K562 (cell line): ENCODE data around the gene SMURF1. TPM values are rescaled to one million over a fixed set of nuclear protein-coding genes. Genes with fewer than 3 reads are reported as not detected.

Experiments
- BCOR ChIP-seq: fragments of 450-650 bp; IDR thresholded peaks from 2 replicates; pipeline ENCODE4 v1.6.1; 2016
- CC2D1A ChIP-seq: fragments of 450-650 bp; IDR thresholded peaks from 2 replicates; pipeline ENCODE4 v1.6.1; 2017; ENCODE audit warnings: mild to moderate bottlenecking
- ELF1 ChIP-seq: fragments of 200-800 bp; sonication (Bioruptor generic); IDR thresholded peaks from 2 replicates; pipeline ENCODE4 v1.6.1; 2016; ENCODE audit warnings: missing genetic modification characterization, missing compliant biosample characterization
- FOXK2 ChIP-seq, 2 experiments: fragments of 450-650 bp; IDR thresholded peaks in 1 of 2; conservative IDR thresholded peaks in 1 of 2; 2 replicates each; pipeline ENCODE4 v1.6.1; 2016; ENCODE audit warnings: low read depth in 2 of 2, mild to moderate bottlenecking in 1 of 2
- NFATC3 ChIP-seq: fragments of 450-650 bp; IDR thresholded peaks from 2 replicates; pipeline ENCODE4 v1.6.1; 2017; ENCODE audit warnings: mild to moderate bottlenecking
- NFRKB ChIP-seq: fragments of 450-650 bp; IDR thresholded peaks from 2 replicates; pipeline ENCODE4 v1.6.1; 2016; ENCODE audit warnings: low read depth
- NFYB ChIP-seq: IDR thresholded peaks from 2 replicates; pipeline ENCODE4 v1.6.1; 2011; ENCODE audit warnings: mild to moderate bottlenecking, moderate library complexity; ENCODE audit not compliant: insufficient read length; ENCODE audit errors: extremely low read depth
- POLR2B ChIP-seq: fragments of 450-650 bp; IDR thresholded peaks from 2 replicates; pipeline ENCODE4 v1.6.1; 2018; ENCODE audit warnings: low read depth; ENCODE audit not compliant: partially characterized antibody
- SMARCA5 ChIP-seq: fragments of 450-650 bp; IDR thresholded peaks from 2 replicates; pipeline ENCODE4 v1.6.1; 2016
- SMARCE1 ChIP-seq: fragments of 450-650 bp; IDR thresholded peaks from 2 replicates; pipeline ENCODE4 v1.7.1; 2016; ENCODE audit warnings: mild to moderate bottlenecking
- SRF ChIP-seq, 2 experiments: fragments of 250-450, 450-650 bp in 1 of 2; sonication (Bioruptor Pico) in 1 of 2; sonication (generic) in 1 of 2; formaldehyde crosslinking; IDR thresholded peaks; 2 replicates each; pipeline versions ENCODE4 v1.5.0 to v1.5.1; 2020 to 2022; ENCODE audit warnings: mild to moderate bottlenecking in 1 of 2, missing genetic modification reagents in 1 of 2
- THRAP3 ChIP-seq: fragments of 450-650 bp; IDR thresholded peaks from 2 replicates; pipeline ENCODE4 v1.6.1; 2016; ENCODE audit warnings: mild to moderate bottlenecking, inconsistent platforms, borderline replicate concordance
- ZFP1 ChIP-seq: fragments of 450-650 bp; formaldehyde crosslinking; IDR thresholded peaks from 2 replicates; pipeline ENCODE4 v1.4.0; 2020; ENCODE audit warnings: mild to moderate bottlenecking, mixed read lengths
- ZNF431 ChIP-seq: sonication (generic); formaldehyde crosslinking; IDR thresholded peaks from 2 replicates; pipeline ENCODE4 v1.8.0; 2022; ENCODE audit warnings: mild to moderate bottlenecking, missing genetic modification reagents
- ZNF586 ChIP-seq: fragments of 450-650 bp; formaldehyde crosslinking; conservative IDR thresholded peaks from 2 replicates; pipeline ENCODE4 v1.4.0; 2020; ENCODE audit warnings: mild to moderate bottlenecking, moderate library complexity
- polyA plus RNA-seq, 8 experiments: library from polyadenylated mRNA; depleted of rRNA in 4 of 8; stranded (reverse) in 5 of 8; unstranded in 3 of 8; fragments of >200 nt; fragmentation: Nextera tagmentation in 2 of 8; fragmentation: Illumina TruSeq in 1 of 8; extraction: Ambion mirVana in 2 of 8; extraction: Trizol in 1 of 8; gene quantifications; 2 replicates each; pipeline versions ENCODE4 v1.2.1 to v1.2.3, GENCODE V29; 2011 to 2014; ENCODE audit warnings: inconsistent platforms in 1 of 8, missing spikeins in 1 of 8
- total RNA-seq, 7 experiments: library from RNA; depleted of rRNA in 6 of 7; stranded (reverse); fragments of >200 nt in 6 of 7; fragmentation: Illumina TruSeq in 2 of 7; extraction: Trizol in 2 of 7; gene quantifications; 2 replicates each; pipeline versions ENCODE4 v1.2.1 to v1.2.3, GENCODE V29; 2011 to 2021; ENCODE audit warnings: low replicate concordance in 1 of 7
- TF ChIP-seq, protein P1 (sequence below): sonication (generic); formaldehyde crosslinking; IDR thresholded peaks from 2 replicates; pipeline ENCODE4 v1.8.1; 2023; ENCODE audit warnings: missing genetic modification reagents, mild to moderate bottlenecking, borderline replicate concordance
- TF ChIP-seq, protein P2 (sequence below): fragments of 250-450 bp; sonication (Bioruptor Pico); IDR thresholded peaks from 2 replicates; pipeline ENCODE4 v1.5.0; 2022; ENCODE audit warnings: mild to moderate bottlenecking
- TF ChIP-seq, protein P3 (sequence below): fragments of 450-650 bp; conservative IDR thresholded peaks from 2 replicates; pipeline ENCODE4 v1.6.1; 2016; ENCODE audit warnings: missing genetic modification characterization, low read depth, mild to moderate bottlenecking, missing compliant biosample characterization, moderate library complexity
- TF ChIP-seq, protein P4 (sequence below): fragments of 450-650 bp; formaldehyde crosslinking; IDR thresholded peaks from 2 replicates; pipeline ENCODE4 v1.4.0; 2020; ENCODE audit warnings: mild to moderate bottlenecking, moderate library complexity

The SMURF1 gene
- total and polyA plus RNA-seq, 9 of the 15 experiments (the other 6 are each of a cell fraction or from before 2014, with no cell fraction given) = 1.0 to 20.1 (median 12.6) TPM

DNA sequence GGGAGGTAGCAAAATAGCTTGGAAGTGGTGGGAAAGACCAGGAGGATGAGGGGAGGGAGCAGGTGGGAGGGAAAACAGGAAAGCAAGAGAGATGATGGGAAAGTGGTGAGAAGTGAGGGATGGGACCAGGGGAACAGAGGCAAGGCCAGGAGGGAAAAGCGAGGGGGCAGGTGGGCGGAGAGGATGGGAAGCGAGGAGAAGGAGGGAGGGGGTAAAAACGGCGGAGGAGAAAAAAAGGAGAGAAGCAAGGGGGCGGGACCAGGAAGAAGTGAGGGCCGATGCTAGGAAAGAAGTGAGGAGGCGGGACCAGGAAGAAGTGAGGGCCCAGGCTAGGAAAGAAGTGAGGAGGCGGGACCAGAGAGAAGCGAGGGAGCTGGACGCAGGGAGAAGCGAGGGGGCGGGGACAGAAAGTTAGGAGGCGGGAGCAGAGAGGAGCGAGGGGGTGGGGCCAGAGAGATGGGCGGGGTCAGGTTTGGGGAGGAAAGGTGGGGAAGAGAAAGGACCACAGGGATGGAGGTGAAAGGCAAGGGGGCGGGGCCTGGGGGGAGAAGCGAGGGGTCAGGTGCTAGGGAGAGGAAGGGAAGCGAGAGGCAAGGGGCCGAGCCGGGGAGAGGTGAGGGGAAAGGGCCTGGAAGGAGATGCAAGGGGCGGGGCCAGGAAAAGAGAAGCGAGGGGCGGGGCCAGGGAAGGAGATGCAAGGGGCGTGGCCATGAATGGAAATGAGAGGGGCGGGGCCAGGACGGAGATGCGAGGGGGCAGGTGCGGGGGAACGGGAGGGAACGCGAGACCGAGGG is 984 bp downstream of the SMURF1 start (continued):
- TF ChIP-seq FOXK2 (conservative IDR thresholded peaks at IDR 0.05 in 1 of 2, IDR thresholded peaks at IDR 0.05 in 1 of 2; ENCODE audit: low read depth in 2 of 2) = peak in 1 of 2 experiments; percentile 29; a peak in 2 of 4 replicates
- peak; percentile 57; the same call in 1 of the 2 replicates for TF ChIP-seq CC2D1A
- TF ChIP-seq NFYB = no peak
- no peak for TF ChIP-seq ZNF431
- TF ChIP-seq, protein P1, sequence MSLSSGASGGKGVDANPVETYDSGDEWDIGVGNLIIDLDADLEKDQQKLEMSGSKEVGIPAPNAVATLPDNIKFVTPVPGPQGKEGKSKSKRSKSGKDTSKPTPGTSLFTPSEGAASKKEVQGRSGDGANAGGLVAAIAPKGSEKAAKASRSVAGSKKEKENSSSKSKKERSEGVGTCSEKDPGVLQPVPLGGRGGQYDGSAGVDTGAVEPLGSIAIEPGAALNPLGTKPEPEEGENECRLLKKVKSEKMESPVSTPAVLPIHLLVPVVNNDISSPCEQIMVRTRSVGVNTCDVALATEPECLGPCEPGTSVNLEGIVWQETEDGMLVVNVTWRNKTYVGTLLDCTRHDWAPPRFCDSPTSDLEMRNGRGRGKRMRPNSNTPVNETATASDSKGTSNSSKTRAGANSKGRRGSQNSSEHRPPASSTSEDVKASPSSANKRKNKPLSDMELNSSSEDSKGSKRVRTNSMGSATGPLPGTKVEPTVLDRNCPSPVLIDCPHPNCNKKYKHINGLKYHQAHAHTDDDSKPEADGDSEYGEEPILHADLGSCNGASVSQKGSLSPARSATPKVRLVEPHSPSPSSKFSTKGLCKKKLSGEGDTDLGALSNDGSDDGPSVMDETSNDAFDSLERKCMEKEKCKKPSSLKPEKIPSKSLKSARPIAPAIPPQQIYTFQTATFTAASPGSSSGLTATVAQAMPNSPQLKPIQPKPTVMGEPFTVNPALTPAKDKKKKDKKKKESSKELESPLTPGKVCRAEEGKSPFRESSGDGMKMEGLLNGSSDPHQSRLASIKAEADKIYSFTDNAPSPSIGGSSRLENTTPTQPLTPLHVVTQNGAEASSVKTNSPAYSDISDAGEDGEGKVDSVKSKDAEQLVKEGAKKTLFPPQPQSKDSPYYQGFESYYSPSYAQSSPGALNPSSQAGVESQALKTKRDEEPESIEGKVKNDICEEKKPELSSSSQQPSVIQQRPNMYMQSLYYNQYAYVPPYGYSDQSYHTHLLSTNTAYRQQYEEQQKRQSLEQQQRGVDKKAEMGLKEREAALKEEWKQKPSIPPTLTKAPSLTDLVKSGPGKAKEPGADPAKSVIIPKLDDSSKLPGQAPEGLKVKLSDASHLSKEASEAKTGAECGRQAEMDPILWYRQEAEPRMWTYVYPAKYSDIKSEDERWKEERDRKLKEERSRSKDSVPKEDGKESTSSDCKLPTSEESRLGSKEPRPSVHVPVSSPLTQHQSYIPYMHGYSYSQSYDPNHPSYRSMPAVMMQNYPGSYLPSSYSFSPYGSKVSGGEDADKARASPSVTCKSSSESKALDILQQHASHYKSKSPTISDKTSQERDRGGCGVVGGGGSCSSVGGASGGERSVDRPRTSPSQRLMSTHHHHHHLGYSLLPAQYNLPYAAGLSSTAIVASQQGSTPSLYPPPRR (CRISPR knock-in tag) = no peak
- TF ChIP-seq ZFP1 (CRISPR knock-in tag) = no peak
- 0 out of 2 replicates have a peak, but pooled peaks have one; percentile 57 for TF ChIP-seq BCOR
- TF ChIP-seq, protein P2, sequence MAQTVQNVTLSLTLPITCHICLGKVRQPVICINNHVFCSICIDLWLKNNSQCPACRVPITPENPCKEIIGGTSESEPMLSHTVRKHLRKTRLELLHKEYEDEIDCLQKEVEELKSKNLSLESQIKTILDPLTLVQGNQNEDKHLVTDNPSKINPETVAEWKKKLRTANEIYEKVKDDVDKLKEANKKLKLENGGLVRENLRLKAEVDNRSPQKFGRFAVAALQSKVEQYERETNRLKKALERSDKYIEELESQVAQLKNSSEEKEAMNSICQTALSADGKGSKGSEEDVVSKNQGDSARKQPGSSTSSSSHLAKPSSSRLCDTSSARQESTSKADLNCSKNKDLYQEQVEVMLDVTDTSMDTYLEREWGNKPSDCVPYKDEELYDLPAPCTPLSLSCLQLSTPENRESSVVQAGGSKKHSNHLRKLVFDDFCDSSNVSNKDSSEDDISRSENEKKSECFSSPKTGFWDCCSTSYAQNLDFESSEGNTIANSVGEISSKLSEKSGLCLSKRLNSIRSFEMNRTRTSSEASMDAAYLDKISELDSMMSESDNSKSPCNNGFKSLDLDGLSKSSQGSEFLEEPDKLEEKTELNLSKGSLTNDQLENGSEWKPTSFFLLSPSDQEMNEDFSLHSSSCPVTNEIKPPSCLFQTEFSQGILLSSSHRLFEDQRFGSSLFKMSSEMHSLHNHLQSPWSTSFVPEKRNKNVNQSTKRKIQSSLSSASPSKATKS (CRISPR knock-in tag) = no peak
- TF ChIP-seq ELF1 (tag) = peak; percentile 39; the same call in 1 of the 2 replicates
- no peak for TF ChIP-seq NFATC3
- 0 out of 2 replicates have a peak, but pooled peaks have one; percentile 31 for TF ChIP-seq NFRKB
- TF ChIP-seq SMARCE1 = 0 out of 2 replicates have a peak, but pooled peaks have one; percentile 52
- TF ChIP-seq, protein P3, sequence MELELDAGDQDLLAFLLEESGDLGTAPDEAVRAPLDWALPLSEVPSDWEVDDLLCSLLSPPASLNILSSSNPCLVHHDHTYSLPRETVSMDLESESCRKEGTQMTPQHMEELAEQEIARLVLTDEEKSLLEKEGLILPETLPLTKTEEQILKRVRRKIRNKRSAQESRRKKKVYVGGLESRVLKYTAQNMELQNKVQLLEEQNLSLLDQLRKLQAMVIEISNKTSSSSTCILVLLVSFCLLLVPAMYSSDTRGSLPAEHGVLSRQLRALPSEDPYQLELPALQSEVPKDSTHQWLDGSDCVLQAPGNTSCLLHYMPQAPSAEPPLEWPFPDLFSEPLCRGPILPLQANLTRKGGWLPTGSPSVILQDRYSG (tag) = no peak
- TF ChIP-seq SMARCA5 = peak; percentile 84; the same call in 1 of the 2 replicates
- TF ChIP-seq ZNF586 = no peak
- TF ChIP-seq POLR2B = peak; percentile 24
- TF ChIP-seq SRF (CRISPR knock-in tag; IDR thresholded peaks at IDR 0.05) = no peak
- TF ChIP-seq, protein P4, sequence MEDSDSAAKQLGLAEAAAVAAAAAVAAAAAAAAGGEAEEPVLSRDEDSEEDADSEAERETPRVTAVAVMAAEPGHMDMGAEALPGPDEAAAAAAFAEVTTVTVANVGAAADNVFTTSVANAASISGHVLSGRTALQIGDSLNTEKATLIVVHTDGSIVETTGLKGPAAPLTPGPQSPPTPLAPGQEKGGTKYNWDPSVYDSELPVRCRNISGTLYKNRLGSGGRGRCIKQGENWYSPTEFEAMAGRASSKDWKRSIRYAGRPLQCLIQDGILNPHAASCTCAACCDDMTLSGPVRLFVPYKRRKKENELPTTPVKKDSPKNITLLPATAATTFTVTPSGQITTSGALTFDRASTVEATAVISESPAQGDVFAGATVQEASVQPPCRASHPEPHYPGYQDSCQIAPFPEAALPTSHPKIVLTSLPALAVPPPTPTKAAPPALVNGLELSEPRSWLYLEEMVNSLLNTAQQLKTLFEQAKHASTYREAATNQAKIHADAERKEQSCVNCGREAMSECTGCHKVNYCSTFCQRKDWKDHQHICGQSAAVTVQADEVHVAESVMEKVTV (CRISPR knock-in tag) = no peak
- TF ChIP-seq THRAP3 = peak; percentile 87; the same call in 1 of the 2 replicates
